ENCODE measurements around the gene AGBL3.
A peak's percentile ranks its signal among the peaks of the same experiment; 100 is the strongest.

AGBL3 gene

DNA sequence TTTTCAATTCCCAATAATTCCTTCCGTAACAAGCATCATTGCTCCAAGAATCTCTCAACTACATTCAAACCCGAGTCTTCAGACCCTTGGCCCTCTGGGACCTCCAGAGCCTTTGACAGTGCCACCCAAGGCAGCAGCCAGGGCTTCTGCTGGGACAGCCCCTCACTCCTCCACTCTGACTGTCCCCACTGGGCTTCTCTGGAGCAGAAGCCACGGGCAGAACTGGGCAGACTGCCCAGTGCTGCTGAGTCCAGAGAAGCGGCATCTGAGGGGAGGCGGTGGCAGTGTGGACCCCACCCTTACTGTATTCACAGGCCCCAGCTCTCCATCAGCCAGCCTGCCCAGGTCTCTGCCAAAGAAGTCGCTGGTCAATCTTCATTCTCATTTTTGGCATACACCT, 175.4 kb downstream of the AGBL3 start:
- Histone ChIP-seq H3K4me3 (ENCODE audit: insufficient read depth, low read depth, low read length, poor library complexity, severe bottlenecking) (no peak overlapping the region), H3K36me3 (ENCODE audit: control insufficient read depth, insufficient read depth, low read length) (peaks cover 23% of the 10 kb centered on the region), H3K27me3 (replicated peaks; ENCODE audit: control insufficient read depth, insufficient read depth, low read length, poor library complexity, severe bottlenecking) (no peaks in the 10 kb centered on the region), H3K9me3 (ENCODE audit: control insufficient read depth, low read length) (peaks cover 3% of the 10 kb centered on the region), H3K4me1 (ENCODE audit: control insufficient read depth, insufficient read depth, low read length, poor library complexity, severe bottlenecking) (peaks cover 20% of the 10 kb centered on the region), H3K27ac (ENCODE audit: insufficient read depth, low read length, poor library complexity, severe bottlenecking) (no peak overlapping the region)
- no peak for DNase-seq

GRCh38 chr7:135162382-135163001, 176.2 kb downstream of the AGBL3 start:
- Histone ChIP-seq H3K27me3 (replicated peaks; ENCODE audit: control insufficient read depth, insufficient read depth, low read length, poor library complexity, severe bottlenecking) (no peaks in the 10 kb centered on the region), H3K9me3 (ENCODE audit: control insufficient read depth, low read length) (no peaks in the 10 kb centered on the region), H3K27ac (ENCODE audit: insufficient read depth, low read length, poor library complexity, severe bottlenecking) (no peak overlapping the region), H3K4me1 (ENCODE audit: control insufficient read depth, insufficient read depth, low read length, poor library complexity, severe bottlenecking) (peaks cover 20% of the 10 kb centered on the region), H3K36me3 (ENCODE audit: control insufficient read depth, insufficient read depth, low read length) (peaks cover 31% of the 10 kb centered on the region), H3K4me3 (ENCODE audit: insufficient read depth, low read depth, low read length, poor library complexity, severe bottlenecking) (no peak overlapping the region)
- DNase-seq = no peak

- H3K9me3 ChIP-seq (ENCODE audit: control insufficient read depth, low read length) = no peaks in the 10 kb centered on the region
- H3K4me1 ChIP-seq (ENCODE audit: control insufficient read depth, insufficient read depth, low read length, poor library complexity, severe bottlenecking) = peaks cover 24% of the 10 kb centered on the region
- peaks cover 34% of the 10 kb centered on the region for H3K36me3 ChIP-seq (ENCODE audit: control insufficient read depth, insufficient read depth, low read length)
- no peaks in the 10 kb centered on the region for H3K27me3 ChIP-seq (replicated peaks; ENCODE audit: control insufficient read depth, insufficient read depth, low read length, poor library complexity, severe bottlenecking)
- no peak for DNase-seq
- H3K27ac ChIP-seq (ENCODE audit: insufficient read depth, low read length, poor library complexity, severe bottlenecking) = no peak overlapping the region
- no peak overlapping the region for H3K4me3 ChIP-seq (ENCODE audit: insufficient read depth, low read depth, low read length, poor library complexity, severe bottlenecking)
Measured at GRCh38 chr7:135164357-135165061, 178.2 kb downstream of the AGBL3 start.

GRCh38 chr7:135165862-135166261, 179.6 kb downstream of the AGBL3 start:
- H3K27ac ChIP-seq (ENCODE audit: insufficient read depth, low read length, poor library complexity, severe bottlenecking) = no peak overlapping the region
- no peak for DNase-seq
- no peaks in the 10 kb centered on the region for H3K9me3 ChIP-seq (ENCODE audit: control insufficient read depth, low read length)
- H3K36me3 ChIP-seq (ENCODE audit: control insufficient read depth, insufficient read depth, low read length) = peaks cover 34% of the 10 kb centered on the region
- peaks cover 16% of the 10 kb centered on the region for H3K4me1 ChIP-seq (ENCODE audit: control insufficient read depth, insufficient read depth, low read length, poor library complexity, severe bottlenecking)
- H3K4me3 ChIP-seq (ENCODE audit: insufficient read depth, low read depth, low read length, poor library complexity, severe bottlenecking) = no peak overlapping the region
- H3K27me3 ChIP-seq (replicated peaks; ENCODE audit: control insufficient read depth, insufficient read depth, low read length, poor library complexity, severe bottlenecking) = no peaks in the 10 kb centered on the region

- H3K27ac ChIP-seq (ENCODE audit: insufficient read depth, low read length, poor library complexity, severe bottlenecking) = no peak overlapping the region
Measured at GRCh38 chr7:135166338-135166990, 180.2 kb downstream of the AGBL3 start.

DNA sequence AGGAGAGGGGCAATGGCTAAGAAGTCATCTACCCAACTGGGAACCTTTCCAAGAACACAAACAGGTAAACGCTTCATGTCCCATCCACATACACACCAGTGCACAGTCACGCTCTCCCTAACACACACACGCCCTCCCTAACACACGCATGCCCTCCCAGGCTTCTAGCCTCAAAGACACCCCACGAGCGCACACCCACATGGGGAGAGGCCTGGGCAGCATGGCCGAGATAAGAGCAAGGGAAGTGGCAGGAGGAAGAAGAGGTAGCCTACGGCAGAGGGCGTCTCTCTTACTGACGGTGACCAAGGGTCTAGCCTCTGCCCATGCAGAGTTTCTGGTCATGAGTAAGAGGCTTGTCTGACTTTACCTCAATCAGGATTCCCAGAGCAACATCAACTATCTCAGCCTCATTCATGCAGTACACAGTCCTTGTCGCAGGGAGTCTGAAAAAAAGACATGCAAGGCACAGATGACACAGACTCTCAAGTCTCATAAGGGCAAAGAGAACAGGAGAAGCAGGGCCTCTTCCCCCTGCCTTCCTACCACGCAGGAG, 181.1 kb downstream of the AGBL3 start:
- H3K27me3 ChIP-seq (replicated peaks; ENCODE audit: control insufficient read depth, insufficient read depth, low read length, poor library complexity, severe bottlenecking) = no peaks in the 10 kb centered on the region
- peaks cover 16% of the 10 kb centered on the region for H3K4me1 ChIP-seq (ENCODE audit: control insufficient read depth, insufficient read depth, low read length, poor library complexity, severe bottlenecking)
- H3K27ac ChIP-seq (ENCODE audit: insufficient read depth, low read length, poor library complexity, severe bottlenecking) = peak overlapping the region; percentile 21
- peaks cover 30% of the 10 kb centered on the region for H3K36me3 ChIP-seq (ENCODE audit: control insufficient read depth, insufficient read depth, low read length)
- DNase-seq = no peak
- no peaks in the 10 kb centered on the region for H3K9me3 ChIP-seq (ENCODE audit: control insufficient read depth, low read length)
- no peak overlapping the region for H3K4me3 ChIP-seq (ENCODE audit: insufficient read depth, low read depth, low read length, poor library complexity, severe bottlenecking)

More at GRCh38 chr7:135166338-135166990, 180.2 kb downstream of the AGBL3 start:
- DNase-seq = no peak
- H3K36me3 ChIP-seq (ENCODE audit: control insufficient read depth, insufficient read depth, low read length) = peaks cover 34% of the 10 kb centered on the region
- peaks cover 16% of the 10 kb centered on the region for H3K4me1 ChIP-seq (ENCODE audit: control insufficient read depth, insufficient read depth, low read length, poor library complexity, severe bottlenecking)
- no peaks in the 10 kb centered on the region for H3K9me3 ChIP-seq (ENCODE audit: control insufficient read depth, low read length)
- H3K27me3 ChIP-seq (replicated peaks; ENCODE audit: control insufficient read depth, insufficient read depth, low read length, poor library complexity, severe bottlenecking) = no peaks in the 10 kb centered on the region
- H3K4me3 ChIP-seq (ENCODE audit: insufficient read depth, low read depth, low read length, poor library complexity, severe bottlenecking) = no peak overlapping the region

GRCh38 chr7:135168001-135168400, 181.7 kb downstream of the AGBL3 start:
- peak in 2 of 3 donors; percentile 11 to 29 for DNase-seq
- Histone ChIP-seq H3K36me3 (ENCODE audit: control insufficient read depth, insufficient read depth, low read length) (peaks cover 26% of the 10 kb centered on the region), H3K4me1 (ENCODE audit: control insufficient read depth, insufficient read depth, low read length, poor library complexity, severe bottlenecking) (peaks cover 16% of the 10 kb centered on the region), H3K27me3 (replicated peaks; ENCODE audit: control insufficient read depth, insufficient read depth, low read length, poor library complexity, severe bottlenecking) (no peaks in the 10 kb centered on the region), H3K4me3 (ENCODE audit: insufficient read depth, low read depth, low read length, poor library complexity, severe bottlenecking) (no peak overlapping the region), H3K27ac (ENCODE audit: insufficient read depth, low read length, poor library complexity, severe bottlenecking) (no peak overlapping the region), H3K9me3 (ENCODE audit: control insufficient read depth, low read length) (no peaks in the 10 kb centered on the region)

GRCh38 chr7:135168489-135169140, 182.3 kb downstream of the AGBL3 start:
- DNase-seq = no peak
- Histone ChIP-seq H3K27me3 (replicated peaks; ENCODE audit: control insufficient read depth, insufficient read depth, low read length, poor library complexity, severe bottlenecking) (no peaks in the 10 kb centered on the region), H3K9me3 (ENCODE audit: control insufficient read depth, low read length) (no peaks in the 10 kb centered on the region), H3K36me3 (ENCODE audit: control insufficient read depth, insufficient read depth, low read length) (peaks cover 26% of the 10 kb centered on the region), H3K4me3 (ENCODE audit: insufficient read depth, low read depth, low read length, poor library complexity, severe bottlenecking) (no peak overlapping the region), H3K4me1 (ENCODE audit: control insufficient read depth, insufficient read depth, low read length, poor library complexity, severe bottlenecking) (peaks cover 16% of the 10 kb centered on the region), H3K27ac (ENCODE audit: insufficient read depth, low read length, poor library complexity, severe bottlenecking) (peak overlapping the region; percentile 96)

DNA sequence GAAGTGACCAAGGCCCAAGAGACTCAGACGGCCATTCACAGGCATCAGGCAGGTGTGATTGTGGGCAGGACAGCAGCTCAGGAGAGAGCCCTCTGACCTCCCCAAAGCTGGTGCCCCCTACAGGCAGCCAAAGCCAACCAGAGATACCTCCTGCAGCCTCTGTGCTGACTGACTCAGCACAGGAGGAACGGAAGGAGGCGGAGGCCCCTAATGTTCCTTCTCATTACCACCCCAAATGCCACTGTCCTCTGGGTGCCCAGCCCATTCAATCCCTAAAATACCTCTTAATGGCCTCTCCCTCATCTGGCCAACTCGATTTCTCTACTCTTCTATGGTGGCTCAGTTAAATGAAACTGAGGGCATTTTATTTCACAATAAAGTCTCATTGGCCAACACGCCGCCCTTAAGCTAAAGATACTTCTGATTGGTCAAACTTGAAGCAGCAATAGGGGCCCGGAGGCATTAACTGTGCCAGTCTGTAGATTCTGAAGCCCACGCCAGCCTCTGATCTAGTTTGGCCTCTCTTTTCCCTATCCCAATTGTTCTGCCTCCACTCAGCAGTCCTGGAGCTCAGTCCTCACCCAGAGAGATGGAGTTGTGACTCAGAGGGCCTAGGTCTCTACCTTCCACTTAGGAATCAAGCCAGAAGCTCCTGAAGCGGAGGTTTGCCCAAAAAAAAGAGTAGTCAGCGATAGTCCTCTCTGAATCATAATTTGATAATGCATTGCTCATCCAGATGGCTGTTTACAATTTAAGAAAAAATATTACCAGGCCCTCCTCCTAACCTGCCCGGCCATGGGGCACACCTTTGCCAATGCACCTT, 183.0 kb downstream of the AGBL3 start:
- H3K4me1 ChIP-seq (ENCODE audit: control insufficient read depth, insufficient read depth, low read length, poor library complexity, severe bottlenecking) = peaks cover 13% of the 10 kb centered on the region
- peak overlapping the region; percentile 75 for H3K4me3 ChIP-seq (ENCODE audit: insufficient read depth, low read depth, low read length, poor library complexity, severe bottlenecking)
- peaks cover 21% of the 10 kb centered on the region for H3K36me3 ChIP-seq (ENCODE audit: control insufficient read depth, insufficient read depth, low read length)
- no peaks in the 10 kb centered on the region for H3K9me3 ChIP-seq (ENCODE audit: control insufficient read depth, low read length)
- peak; percentile 25 to 54 (median 35) for DNase-seq
- H3K27me3 ChIP-seq (replicated peaks; ENCODE audit: control insufficient read depth, insufficient read depth, low read length, poor library complexity, severe bottlenecking) = no peaks in the 10 kb centered on the region
- peak overlapping the region; percentile 96 for H3K27ac ChIP-seq (ENCODE audit: insufficient read depth, low read length, poor library complexity, severe bottlenecking)

All from effector memory CD4-positive, alpha-beta T cell (primary cell).